ENCODE data around the gene C10orf53. TPM values are rescaled to one million over a fixed set of nuclear protein-coding genes. Genes with fewer than 3 reads are reported as not detected.

C10orf53 gene
- total and polyA plus RNA-seq, 2 of the 8 experiments (the other 6 are each of a cell fraction or from before 2014, with no cell fraction given), result not detected

DNA sequence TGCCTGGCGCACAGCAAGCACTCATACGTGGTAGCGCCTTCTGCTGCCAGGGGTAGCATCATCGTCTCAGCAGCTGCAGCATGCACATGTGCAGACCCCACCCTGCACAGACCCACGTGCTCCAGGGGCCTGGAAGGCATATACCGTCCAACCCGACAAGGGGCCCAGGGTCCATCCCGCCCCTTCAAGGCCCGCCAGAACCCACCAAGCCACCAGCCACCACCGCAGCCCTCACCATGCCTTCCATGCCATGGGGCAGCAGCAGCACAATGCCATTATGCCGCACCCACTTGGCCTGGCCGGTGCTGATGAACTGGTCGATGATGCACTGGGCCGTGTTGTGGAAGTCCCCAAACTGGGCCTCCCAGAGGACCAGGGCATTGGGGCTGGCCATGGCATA is 60.0 kb downstream of the C10orf53 start:
- no peak overlapping the region for H3K23ac ChIP-seq (ENCODE audit: insufficient read length)
- H2AFZ ChIP-seq (ENCODE audit: low read length), result no peak overlapping the region
- peaks cover 4 to 14% of the 10 kb centered on the region in 2 experiments for H4K20me1 ChIP-seq (replicated peaks in 1 of 2; ENCODE audit: control insufficient read depth in 1 of 2, insufficient read depth in 2 of 2, low read length in 2 of 2)
- H3K9me3 ChIP-seq (ENCODE audit: insufficient read depth in 2 of 2, low read depth in 1 of 2, low read length in 1 of 2), result no peaks in the 10 kb centered on the region
- H4K5ac ChIP-seq (ENCODE audit: insufficient read length, low read depth, low read length), result no peak overlapping the region
- H2BK120ac ChIP-seq (replicated peaks; ENCODE audit: low read depth, low read length), result no peak overlapping the region
- no peak overlapping the region for H3K4me3 ChIP-seq (ENCODE audit: extremely low read depth in 1 of 4, insufficient read depth in 2 of 4, low read depth in 3 of 4, low read length in 4 of 4)
- H3K18ac ChIP-seq (ENCODE audit: extremely low read depth, low read length), result no peak overlapping the region
- H4K8ac ChIP-seq (ENCODE audit: extremely low read depth, insufficient read depth, low read length), result no peak overlapping the region
- no peak for TF ChIP-seq CREB1 (IDR thresholded peaks at IDR 0.05)
- TF ChIP-seq, protein P1, sequence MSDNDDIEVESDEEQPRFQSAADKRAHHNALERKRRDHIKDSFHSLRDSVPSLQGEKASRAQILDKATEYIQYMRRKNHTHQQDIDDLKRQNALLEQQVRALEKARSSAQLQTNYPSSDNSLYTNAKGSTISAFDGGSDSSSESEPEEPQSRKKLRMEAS (IDR thresholded peaks at IDR 0.05), result no peak
- no peak for TF ChIP-seq JUND (IDR thresholded peaks at IDR 0.05; ENCODE audit: low read length)
- no peak for TF ChIP-seq RBBP5 (IDR thresholded peaks at IDR 0.05; ENCODE audit: borderline replicate concordance, low read depth, low read length)
- TF ChIP-seq SP2 (IDR thresholded peaks at IDR 0.05; ENCODE audit: low read length), result no peak
- no peak for TF ChIP-seq CEBPB (IDR thresholded peaks at IDR 0.05; ENCODE audit: low read depth, low read length)
- TF ChIP-seq SP4 (IDR thresholded peaks at IDR 0.05; ENCODE audit: low read length), result no peak
- no peak for TF ChIP-seq SIRT6 (IDR thresholded peaks at IDR 0.05; ENCODE audit: low read length)
- TF ChIP-seq SRF (IDR thresholded peaks at IDR 0.05; ENCODE audit: low read depth, low read length), result no peak
- TF ChIP-seq NANOG (IDR thresholded peaks at IDR 0.05; ENCODE audit: insufficient read depth, low read depth, low read length, poor library complexity, severe bottlenecking), result no peak
- no peaks in the 10 kb centered on the region for H3K79me2 ChIP-seq (ENCODE audit: control insufficient read depth in 1 of 2, insufficient read depth in 2 of 2, low read length in 2 of 2)
- H3K27ac ChIP-seq (ENCODE audit: low read depth, low read length), result no peak overlapping the region
- no peak overlapping the region for H4K91ac ChIP-seq (replicated peaks; ENCODE audit: insufficient read length, low read length)
- no peak overlapping the region for H2AK5ac ChIP-seq (ENCODE audit: low read depth, low read length)
- H3K36me3 ChIP-seq (ENCODE audit: control insufficient read depth in 2 of 4, insufficient read depth in 4 of 4, low read length in 3 of 4), result peaks cover 0 to 12% (median 0%) of the 10 kb centered on the region in 4 experiments; a peak in 2 of 8 replicates
- H3K23me2 ChIP-seq (ENCODE audit: low read depth, low read length), result peaks cover 11% of the 10 kb centered on the region; the same call in 1 of the 2 replicates
- FAIRE-seq, result no peak
- no peak overlapping the region for H2BK5ac ChIP-seq (ENCODE audit: low read depth, low read length)
- H2BK20ac ChIP-seq (ENCODE audit: low read length), result no peak overlapping the region
- no peaks in the 10 kb centered on the region for H3K27me3 ChIP-seq (replicated peaks in 1 of 4; ENCODE audit: control insufficient read depth in 3 of 4, extremely low read depth in 1 of 4, insufficient read depth in 3 of 4, low read length in 3 of 4)
- no peaks in the 10 kb centered on the region for H3K79me1 ChIP-seq (ENCODE audit: low read depth, low read length)
- no peaks in the 10 kb centered on the region for H3K4me1 ChIP-seq (replicated peaks in 1 of 4; ENCODE audit: control insufficient read depth in 3 of 4, insufficient read depth in 4 of 4, low read length in 3 of 4)
- no peak for DNase-seq (ENCODE audit: low read depth in 1 of 2, low spot score in 2 of 2)
- no peak overlapping the region for H3K14ac ChIP-seq (ENCODE audit: insufficient read length)
- ChIA-PET CTCF (ENCODE audit: partially characterized antibody) (interaction anchor here (0.9 to 1.2 kb wide), 3 partner anchors 31 to 165 kb away, joined by 3 to 5 read pairs (median 3); no protein-coding TSS in a partner anchor), POLR2A (ENCODE audit: partially characterized antibody) (interaction anchor here (0.6 to 1.6 kb wide), 3 partner anchors 9 to 32 kb away, joined by 3 to 6 read pairs (median 3); no protein-coding TSS in a partner anchor)
- H3K4ac ChIP-seq (replicated peaks; ENCODE audit: insufficient read length, low read depth, low read length), result no peak overlapping the region
- 97% methylated on average over 14 of the region's 14 CpGs; no CpG with 5 or more reads in 1 of the 2 experiments for WGBS, 2 experiments (ENCODE audit: extremely low coverage in 1 of 2, insufficient coverage in 1 of 2, insufficient read length in 1 of 2, insufficient replicate concordance in 2 of 2, low coverage in 1 of 2, low lambda C conversion rate in 2 of 2, missing lambda C conversion rate in 1 of 2)
- no peak overlapping the region for H2BK12ac ChIP-seq (ENCODE audit: low read depth, low read length)
- H3K9ac ChIP-seq (replicated peaks in 1 of 4; ENCODE audit: extremely low read depth in 1 of 4, low read depth in 3 of 4, low read length in 3 of 4), result no peak overlapping the region
- no peak overlapping the region for H2BK15ac ChIP-seq (ENCODE audit: low read length)
- H3K4me2 ChIP-seq (ENCODE audit: insufficient read depth in 1 of 2, low read depth in 2 of 2, low read length in 2 of 2), result no peak overlapping the region
- no peak overlapping the region for H3K56ac ChIP-seq (replicated peaks; ENCODE audit: insufficient read length, low read depth, low read length)
